ENCODE results near the gene PRSS27.

DNA sequence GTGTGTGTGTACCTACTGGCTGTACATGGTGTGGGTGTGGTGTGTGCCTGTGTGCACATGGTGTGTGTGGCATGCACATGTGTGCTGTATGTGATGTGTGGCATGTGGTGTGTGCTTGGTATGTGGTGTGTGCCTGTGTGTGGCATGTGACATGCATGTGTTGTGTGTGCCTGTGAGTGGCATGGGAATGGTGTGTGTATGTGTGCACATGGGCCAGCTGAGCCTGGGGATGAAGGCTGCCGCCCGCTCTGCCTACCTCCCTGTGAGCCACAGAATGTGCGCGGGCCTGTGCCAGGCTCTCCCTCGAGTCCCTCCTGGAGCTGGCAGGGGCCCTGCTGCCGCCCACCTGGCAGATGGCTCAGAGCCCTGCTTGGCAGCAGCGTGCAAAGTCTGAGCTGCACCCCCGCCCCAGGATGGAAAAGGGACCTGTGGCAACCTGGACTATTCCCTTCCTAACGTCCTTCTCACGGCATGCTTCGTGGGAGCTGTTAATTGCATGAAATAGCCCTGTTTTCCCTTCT, 9.3 kb downstream of the PRSS27 start:
- TF ChIP-seq, protein P1, sequence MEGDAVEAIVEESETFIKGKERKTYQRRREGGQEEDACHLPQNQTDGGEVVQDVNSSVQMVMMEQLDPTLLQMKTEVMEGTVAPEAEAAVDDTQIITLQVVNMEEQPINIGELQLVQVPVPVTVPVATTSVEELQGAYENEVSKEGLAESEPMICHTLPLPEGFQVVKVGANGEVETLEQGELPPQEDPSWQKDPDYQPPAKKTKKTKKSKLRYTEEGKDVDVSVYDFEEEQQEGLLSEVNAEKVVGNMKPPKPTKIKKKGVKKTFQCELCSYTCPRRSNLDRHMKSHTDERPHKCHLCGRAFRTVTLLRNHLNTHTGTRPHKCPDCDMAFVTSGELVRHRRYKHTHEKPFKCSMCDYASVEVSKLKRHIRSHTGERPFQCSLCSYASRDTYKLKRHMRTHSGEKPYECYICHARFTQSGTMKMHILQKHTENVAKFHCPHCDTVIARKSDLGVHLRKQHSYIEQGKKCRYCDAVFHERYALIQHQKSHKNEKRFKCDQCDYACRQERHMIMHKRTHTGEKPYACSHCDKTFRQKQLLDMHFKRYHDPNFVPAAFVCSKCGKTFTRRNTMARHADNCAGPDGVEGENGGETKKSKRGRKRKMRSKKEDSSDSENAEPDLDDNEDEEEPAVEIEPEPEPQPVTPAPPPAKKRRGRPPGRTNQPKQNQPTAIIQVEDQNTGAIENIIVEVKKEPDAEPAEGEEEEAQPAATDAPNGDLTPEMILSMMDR (IDR thresholded peaks at IDR 0.05; ENCODE audit: low read depth, low read length, poor library complexity, severe bottlenecking), result no peak
- TF ChIP-seq EZH2phosphoT487 (IDR thresholded peaks at IDR 0.05; ENCODE audit: borderline replicate concordance, low read length), result no peak

Measured in DOHH2 (cell line).